Measurements from ENCODE around the gene HPN.

- no peak for TF ChIP-seq CTCF (conservative IDR thresholded peaks at IDR 0.05)
- no peak for TF ChIP-seq ZFX (IDR thresholded peaks at IDR 0.05)
Observed at GRCh38 chr19:35065574-35065973, 24.1 kb downstream of the HPN start.

Measured in C4-2B (cell line).